Neuronal stem cell (in vitro differentiated cells): ENCODE results near the gene ROBO1.
A peak's percentile ranks its signal among the peaks of the same experiment; 100 is the strongest.

Source experiments
- DNase-seq: peaks from one replicate; pipeline ENCODE4 v3.0.0-alpha.2; 2013; ENCODE audit warnings: low spot score
- H2AFZ ChIP-seq: one replicate; pipeline ENCODE4 v1.6.1; 2013; ENCODE audit warnings: mild to moderate bottlenecking, low read length, inconsistent platforms
- H2AK5ac ChIP-seq: 2 replicates; pipeline ENCODE4 v1.6.1; 2013; ENCODE audit warnings: low read depth, mild to moderate bottlenecking, inconsistent platforms, low read length, moderate library complexity, mixed read lengths
- H2BK120ac ChIP-seq: 2 replicates; pipeline ENCODE4 v1.6.1; 2013; ENCODE audit warnings: low read depth, mild to moderate bottlenecking, inconsistent platforms, low read length, moderate library complexity, mixed read lengths
- H2BK12ac ChIP-seq: one replicate; pipeline ENCODE4 v1.6.1; 2013; ENCODE audit warnings: low read length, inconsistent platforms
- H2BK15ac ChIP-seq: 2 replicates; pipeline ENCODE4 v1.6.1; 2013; ENCODE audit warnings: mild to moderate bottlenecking, low read length, inconsistent platforms, mixed read lengths
- H2BK5ac ChIP-seq: one replicate; pipeline ENCODE4 v1.6.1; 2013; ENCODE audit warnings: inconsistent platforms, mild to moderate bottlenecking, low read length, moderate library complexity
- H3K14ac ChIP-seq: one replicate; pipeline ENCODE4 v1.6.1; 2013; ENCODE audit warnings: low read length, inconsistent platforms
- H3K18ac ChIP-seq: 2 replicates; pipeline ENCODE4 v1.6.1; 2013; ENCODE audit warnings: low read length, inconsistent platforms
- H3K23ac ChIP-seq: 2 replicates; pipeline ENCODE4 v1.6.1; 2013; ENCODE audit warnings: low read depth, mild to moderate bottlenecking, mixed read lengths, low read length, inconsistent platforms; ENCODE audit not compliant: poor library complexity
- H3K27ac ChIP-seq: replicated peaks from 3 replicates; pipeline ENCODE4 v1.5.1; 2013; ENCODE audit warnings: low read length, inconsistent platforms
- H3K27me3 ChIP-seq, 3 experiments: 2 replicates each; pipeline ENCODE4 v1.6.1; 2013; ENCODE audit warnings: low read length in 3 of 3, mild to moderate bottlenecking in 2 of 3, inconsistent platforms in 1 of 3, low read depth in 1 of 3, mixed read lengths in 1 of 3, moderate library complexity in 1 of 3; ENCODE audit not compliant: control insufficient read depth in 3 of 3, insufficient read depth in 3 of 3
- H3K36me3 ChIP-seq, 2 donors: replicated peaks in 1 of 2; 2 replicates each; pipeline ENCODE4 v1.6.1; 2013; ENCODE audit warnings: low read length in 2 of 2; ENCODE audit not compliant: control insufficient read depth in 2 of 2, insufficient read depth in 2 of 2
- H3K4ac ChIP-seq: 2 replicates; pipeline ENCODE4 v1.6.1; 2013; ENCODE audit warnings: inconsistent platforms, mild to moderate bottlenecking, low read length, moderate library complexity
- H3K4me1 ChIP-seq, 2 donors: 1 replicate in 1 of 2; 2 replicates in 1 of 2; pipeline ENCODE4 v1.6.1; 2013; ENCODE audit warnings: low read length in 2 of 2, low read depth in 1 of 2; ENCODE audit not compliant: control insufficient read depth in 2 of 2, insufficient read depth in 1 of 2
- H3K4me2 ChIP-seq: one replicate; pipeline ENCODE4 v1.6.1; 2013; ENCODE audit warnings: mild to moderate bottlenecking, low read length, inconsistent platforms; ENCODE audit not compliant: insufficient read depth, poor library complexity, severe bottlenecking
- H3K4me3 ChIP-seq, 2 donors: 2 replicates each; pipeline ENCODE4 v1.5.1; 2013; ENCODE audit warnings: low read length in 2 of 2, mild to moderate bottlenecking in 2 of 2, inconsistent platforms in 1 of 2, moderate library complexity in 1 of 2
- H3K79me1 ChIP-seq: one replicate; pipeline ENCODE4 v1.6.1; 2013; ENCODE audit warnings: low read depth, mild to moderate bottlenecking, inconsistent platforms, low read length, moderate library complexity
- H3K9ac ChIP-seq: one replicate; pipeline ENCODE4 v1.6.1; 2013; ENCODE audit warnings: mild to moderate bottlenecking, low read depth, low read length, inconsistent platforms; ENCODE audit not compliant: poor library complexity
- H3K9me3 ChIP-seq, 2 donors: replicated peaks in 1 of 2; 2 replicates each; pipeline versions ENCODE3 to v1.6.1; 2013; ENCODE audit warnings: low read length in 2 of 2, mild to moderate bottlenecking in 2 of 2, inconsistent platforms in 1 of 2, low read depth in 1 of 2, mixed read lengths in 1 of 2, moderate library complexity in 1 of 2; ENCODE audit not compliant: control insufficient read depth in 2 of 2, insufficient read depth in 1 of 2
- H4K8ac ChIP-seq: one replicate; pipeline ENCODE4 v1.6.1; 2013; ENCODE audit warnings: low read depth, mild to moderate bottlenecking, inconsistent platforms, low read length, moderate library complexity
- H4K91ac ChIP-seq: one replicate; pipeline ENCODE4 v1.6.1; 2013; ENCODE audit warnings: low read length, low read depth, mild to moderate bottlenecking, inconsistent platforms; ENCODE audit not compliant: poor library complexity
- WGBS, 2 donors: extraction: QIAGEN DNeasy Blood & Tissue Kit; methylation state at CpG; one replicate each; pipeline ENCODE4 v1.1.7; 2013; ENCODE audit warnings: missing lambda C conversion rate in 2 of 2, mixed read lengths in 1 of 2; ENCODE audit not compliant: insufficient read length in 2 of 2, insufficient replicate concordance in 1 of 2; ENCODE audit errors: extremely low coverage in 2 of 2; 5-methylcytosine and 5-hydroxymethylcytosine counted together

The ROBO1 gene

DNA sequence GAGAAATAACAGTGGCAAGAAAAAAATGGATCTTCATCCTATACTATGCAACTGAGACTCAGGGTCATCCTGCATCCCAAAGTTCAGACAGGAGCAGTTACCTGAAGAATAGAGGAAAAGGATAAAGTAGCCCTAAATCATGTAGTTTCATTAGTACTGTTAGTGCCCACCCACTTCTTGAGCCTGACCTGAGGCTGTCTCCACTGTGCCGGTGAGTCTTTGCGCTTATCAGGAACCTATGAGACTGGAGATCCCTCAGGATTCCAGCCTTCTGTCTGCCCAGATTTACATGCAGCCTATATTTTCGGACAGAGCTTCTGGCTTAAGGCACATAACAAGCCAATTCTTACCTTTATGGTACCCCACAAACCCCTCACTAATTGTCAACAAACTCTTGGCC, 791.6 kb downstream of the ROBO1 start:
- H3K14ac ChIP-seq, result no peak overlapping the region
- no peak overlapping the region for H3K4me2 ChIP-seq
- no peak overlapping the region for H2BK5ac ChIP-seq
- no peak overlapping the region for H4K8ac ChIP-seq
- WGBS, 2 donors, result no CpG with 5 or more reads among the region's 3 CpGs
- H2AK5ac ChIP-seq, result no peak overlapping the region
- H2BK12ac ChIP-seq, result no peak overlapping the region
- no peak overlapping the region for H3K4ac ChIP-seq
- H2AFZ ChIP-seq, result no peak overlapping the region
- H3K36me3 ChIP-seq, result no peaks in the 10 kb centered on the region
- DNase-seq, result no peak
- no peak overlapping the region for H3K9ac ChIP-seq
- H4K91ac ChIP-seq, result no peak overlapping the region
- H3K23ac ChIP-seq, result no peak overlapping the region
- no peaks in the 10 kb centered on the region for H3K27me3 ChIP-seq
- peaks cover 0 to 3% of the 10 kb centered on the region in 2 donors for H3K9me3 ChIP-seq
- H3K27ac ChIP-seq, result no peak overlapping the region
- H3K18ac ChIP-seq, result no peak overlapping the region
- H2BK120ac ChIP-seq, result no peak overlapping the region
- H2BK15ac ChIP-seq, result no peak overlapping the region
- H3K4me1 ChIP-seq, result peaks cover 11 to 16% of the 10 kb centered on the region in 2 donors
- H3K79me1 ChIP-seq, result no peaks in the 10 kb centered on the region
- no peak overlapping the region for H3K4me3 ChIP-seq

DNA sequence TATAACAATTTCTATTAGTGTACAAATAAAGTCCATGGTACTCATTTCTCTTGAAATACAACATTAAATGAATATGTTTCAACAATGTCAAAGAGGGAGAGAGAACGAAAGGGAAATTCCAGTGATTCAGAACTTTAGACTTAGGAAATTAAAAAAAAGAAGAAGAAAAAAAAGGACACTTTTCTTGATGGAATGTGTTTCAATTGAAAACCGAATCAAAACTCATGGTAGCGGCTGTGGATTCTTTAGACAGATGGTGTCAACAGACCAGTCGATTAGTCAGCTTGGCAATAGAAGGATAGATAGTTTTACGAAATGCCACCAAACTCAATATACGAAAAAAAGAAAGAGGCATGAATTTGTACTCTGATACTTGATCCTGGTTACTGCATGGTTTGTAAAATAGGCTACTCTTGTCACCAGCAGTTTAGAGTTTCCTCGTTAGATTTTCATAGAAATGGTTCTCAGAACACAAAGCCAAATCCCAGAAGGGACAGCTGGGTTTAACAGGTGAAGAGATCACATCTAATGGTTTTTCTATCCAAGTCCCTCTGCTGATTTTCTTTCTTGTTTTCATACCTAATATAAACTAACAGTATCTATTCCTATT, 793.5 kb downstream of the ROBO1 start:
- Histone ChIP-seq H3K23ac (no peak overlapping the region), H3K14ac (no peak overlapping the region), H4K8ac (no peak overlapping the region), H2AFZ (no peak overlapping the region), H3K4me3 (no peak overlapping the region), H3K4me2 (peak overlapping the region; percentile 12), H3K9me3 (peaks cover 0 to 3% of the 10 kb centered on the region in 2 donors), H3K4me1 (peaks cover 8 to 14% of the 10 kb centered on the region in 2 donors), H3K18ac (no peak overlapping the region), H2BK12ac (no peak overlapping the region), H3K36me3 (no peaks in the 10 kb centered on the region), H2BK120ac (no peak overlapping the region), H3K27ac (no peak overlapping the region), H2BK5ac (no peak overlapping the region), H3K4ac (no peak overlapping the region), H3K79me1 (no peaks in the 10 kb centered on the region), H3K9ac (no peak overlapping the region), H3K27me3 (no peaks in the 10 kb centered on the region), H4K91ac (no peak overlapping the region), H2AK5ac (no peak overlapping the region), H2BK15ac (no peak overlapping the region)
- WGBS, 2 donors, result no CpG with 5 or more reads among the region's 7 CpGs
- no peak for DNase-seq

DNA sequence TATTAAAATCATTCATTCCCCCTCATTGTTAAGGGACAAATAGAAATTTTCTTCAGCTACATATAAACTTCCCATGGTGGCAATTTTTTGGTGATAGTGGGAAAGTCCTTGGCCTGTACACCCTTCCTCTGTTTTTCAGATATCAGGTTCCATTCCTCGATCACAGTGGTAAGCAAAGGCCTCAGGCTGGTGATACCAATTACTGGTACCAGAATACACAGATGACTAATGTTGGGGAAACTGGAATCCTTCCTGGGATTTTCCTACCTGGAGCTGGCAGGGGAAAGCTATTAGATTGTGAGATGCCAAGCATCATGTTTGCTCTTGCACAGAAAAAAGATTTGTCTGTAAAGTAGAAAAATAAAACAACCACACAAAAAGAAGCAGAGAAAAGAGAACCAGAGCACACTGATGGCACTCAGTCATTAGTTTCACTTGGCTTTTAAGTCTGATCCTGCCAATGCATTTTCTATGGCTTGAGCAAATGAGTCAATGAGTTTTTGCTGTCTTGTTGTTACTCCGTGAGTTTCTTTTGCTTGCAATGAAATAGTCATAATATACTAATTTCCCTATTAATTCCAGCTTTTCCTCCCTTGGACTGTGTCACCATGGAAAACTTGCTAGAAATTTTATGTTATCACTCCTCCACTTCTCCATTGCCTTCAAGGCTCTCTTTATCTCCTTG, 795.0 kb downstream of the ROBO1 start:
- Histone ChIP-seq H3K27ac (no peak overlapping the region), H2BK5ac (no peak overlapping the region), H3K4me1 (peaks cover 3 to 5% of the 10 kb centered on the region in 2 donors), H2AK5ac (no peak overlapping the region), H3K36me3 (no peaks in the 10 kb centered on the region), H3K4me3 (no peak overlapping the region), H4K8ac (no peak overlapping the region), H2BK12ac (no peak overlapping the region), H2AFZ (no peak overlapping the region), H3K4ac (no peak overlapping the region), H3K79me1 (no peaks in the 10 kb centered on the region), H4K91ac (no peak overlapping the region), H3K9me3 (peaks cover 0 to 3% of the 10 kb centered on the region in 2 donors), H3K4me2 (no peak overlapping the region), H2BK15ac (no peak overlapping the region), H3K27me3 (no peaks in the 10 kb centered on the region), H2BK120ac (no peak overlapping the region), H3K14ac (no peak overlapping the region), H3K23ac (no peak overlapping the region), H3K9ac (no peak overlapping the region), H3K18ac (no peak overlapping the region)
- WGBS, 2 donors, result no CpG with 5 or more reads among the region's 2 CpGs
- no peak for DNase-seq

DNA sequence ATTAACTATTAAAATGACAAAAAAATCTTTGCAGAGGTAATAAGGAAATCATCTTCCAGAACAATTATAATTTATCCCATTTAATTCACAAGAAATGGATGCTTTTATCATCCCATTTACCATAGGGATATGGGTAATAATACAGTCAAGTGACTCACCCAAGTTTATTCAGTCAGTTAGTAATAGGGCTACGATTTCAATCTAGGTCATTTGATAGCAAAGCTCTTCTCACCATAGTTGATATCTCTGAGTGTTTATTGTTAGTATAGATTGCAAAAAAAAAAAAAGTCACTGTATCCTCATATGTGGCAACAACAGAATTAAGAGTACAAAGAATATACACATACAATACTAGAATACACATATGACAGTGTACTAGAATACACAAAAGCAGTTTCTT, 797.1 kb downstream of the ROBO1 start:
- no peak overlapping the region for H3K27ac ChIP-seq
- H2BK120ac ChIP-seq, result no peak overlapping the region
- no peak overlapping the region for H2BK5ac ChIP-seq
- H3K9me3 ChIP-seq, result peaks cover 0 to 7% of the 10 kb centered on the region in 2 donors
- no peak overlapping the region for H3K4me2 ChIP-seq
- no peak for DNase-seq
- no peak overlapping the region for H2AK5ac ChIP-seq
- H3K18ac ChIP-seq, result no peak overlapping the region
- H3K27me3 ChIP-seq, result no peaks in the 10 kb centered on the region
- H3K79me1 ChIP-seq, result no peaks in the 10 kb centered on the region
- H4K91ac ChIP-seq, result no peak overlapping the region
- peaks cover 0 to 3% of the 10 kb centered on the region in 2 donors for H3K4me1 ChIP-seq
- no CpG with 5 or more reads among the region's 1 CpG for WGBS, 2 donors
- no peak overlapping the region for H3K14ac ChIP-seq
- no peak overlapping the region for H2BK12ac ChIP-seq
- H3K4ac ChIP-seq, result no peak overlapping the region
- H3K9ac ChIP-seq, result no peak overlapping the region
- no peak overlapping the region for H3K23ac ChIP-seq
- no peak overlapping the region for H2AFZ ChIP-seq
- H2BK15ac ChIP-seq, result no peak overlapping the region
- H3K36me3 ChIP-seq, result no peaks in the 10 kb centered on the region
- no peak overlapping the region for H3K4me3 ChIP-seq
- H4K8ac ChIP-seq, result no peak overlapping the region
